22Rv1 (cell line): ENCODE measurements around the gene PRPSAP2.

Experiments
- CTCF ChIP-seq: fragments of 450-650 bp; IDR thresholded peaks from 2 replicates; pipeline ENCODE4 v1.5.1; 2017; ENCODE audit warnings: mild to moderate bottlenecking
- ZFX ChIP-seq: fragments of 450-650 bp; IDR thresholded peaks from 2 replicates; pipeline ENCODE4 v1.6.1; 2017; ENCODE audit warnings: antibody characterized with exemption, borderline replicate concordance

- TF ChIP-seq CTCF (no peak), ZFX (no peak)
Measured at GRCh38 chr17:18937981-18938691, 80.2 kb downstream of the PRPSAP2 start.
